Activated naive CD8-positive, alpha-beta T cell treated with anti-CD3 and anti-CD28 coated beads, Interleukin-2, amount 50 U/mL, for 16 hours (primary cell): Measurements from ENCODE around the gene ABL2.

Experiments used
- DNase-seq: peaks from one replicate; pipeline ENCODE4 v3.0.0-alpha.2; 2020; ENCODE audit warnings: low read depth, low spot score

Gene ABL2

DNA sequence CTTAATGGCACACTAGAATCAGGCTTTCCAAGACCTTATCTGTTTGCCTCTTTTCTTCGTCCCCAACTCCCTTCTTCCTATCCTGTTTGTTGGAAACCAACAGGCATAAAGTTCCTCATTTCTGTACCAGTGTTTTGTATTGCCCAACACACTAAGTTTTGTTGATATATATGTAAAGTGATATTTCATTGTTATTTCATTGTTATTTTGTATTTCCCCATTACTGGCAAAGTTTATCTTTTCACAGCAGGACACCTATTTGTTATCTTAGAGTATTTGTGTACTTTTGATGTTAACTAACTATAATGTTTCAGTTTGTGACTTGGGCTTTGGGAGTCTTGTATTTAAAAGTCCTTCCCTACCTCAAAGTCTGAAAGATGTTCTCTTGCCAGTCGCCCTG lies 176.7 kb downstream of the ABL2 start:
- no peak for DNase-seq
